Subcutaneous abdominal adipose tissue (tissue), 5 donors: ENCODE results near the gene TMEM217.
"Not testable (repeated sequence)": the region's sequence is repeated elsewhere in the genome, so short reads cannot be mapped to it uniquely, and the experiment has no call there.

Experiments
- H3K27ac ChIP-seq: one replicate; pipeline ENCODE4 v1.7.0; 2013; ENCODE audit warnings: low read depth, mild to moderate bottlenecking, inconsistent platforms, low read length, moderate library complexity
- H3K27me3 ChIP-seq, 5 donors: one replicate each; pipeline ENCODE4 v1.7.0; 2013; ENCODE audit warnings: low read length in 5 of 5, inconsistent platforms in 1 of 5; ENCODE audit not compliant: control insufficient read depth in 5 of 5, insufficient read depth in 4 of 5
- H3K36me3 ChIP-seq, 5 donors: one replicate each; pipeline ENCODE4 v1.7.0; 2013; ENCODE audit warnings: low read length in 5 of 5; ENCODE audit not compliant: control insufficient read depth in 5 of 5, insufficient read depth in 5 of 5
- H3K4me1 ChIP-seq, 5 donors: one replicate each; pipeline ENCODE4 v1.7.0; 2013; ENCODE audit warnings: low read length in 5 of 5, mild to moderate bottlenecking in 3 of 5, moderate library complexity in 1 of 5; ENCODE audit not compliant: control insufficient read depth in 5 of 5, insufficient read depth in 5 of 5
- H3K4me3 ChIP-seq, 5 donors: one replicate each; pipeline ENCODE4 v1.7.0; 2013; ENCODE audit warnings: low read length in 5 of 5, low read depth in 1 of 5
- H3K9ac ChIP-seq, 5 donors: one replicate each; pipeline ENCODE4 v1.7.0; 2013; ENCODE audit warnings: low read length in 5 of 5, mild to moderate bottlenecking in 4 of 5, moderate library complexity in 3 of 5
- H3K9me3 ChIP-seq, 5 donors: one replicate each; pipeline ENCODE4 v1.7.0; 2013; ENCODE audit warnings: low read length in 5 of 5; ENCODE audit not compliant: control insufficient read depth in 5 of 5
- donor health status: healthy.
- donor health status: healthy.
- donor health status: healthy.
- donor health status: healthy.
- donor health status: healthy.

TMEM217 gene

DNA sequence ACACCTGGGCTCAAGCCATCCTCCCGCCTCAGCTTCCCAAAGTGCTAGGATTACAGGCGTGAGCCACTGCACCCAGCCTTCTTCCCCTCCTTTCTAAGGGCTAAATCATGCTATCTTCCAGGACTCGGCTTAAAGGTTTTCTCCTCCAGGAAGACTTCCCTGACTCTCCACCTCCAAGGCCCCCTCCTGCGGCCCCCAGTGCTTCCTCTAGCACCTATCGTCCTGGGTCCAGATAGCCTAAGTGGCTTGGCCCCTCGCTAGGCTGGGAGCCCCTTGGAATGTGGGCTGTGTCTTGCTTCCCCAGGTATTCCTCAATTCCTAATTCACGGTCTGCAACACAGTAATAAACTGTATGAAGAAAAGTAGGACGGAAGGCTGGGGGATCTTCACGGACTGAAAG is 51.3 kb downstream of the TMEM217 start:
- Histone ChIP-seq H3K4me3 (no peak overlapping the region), H3K4me1 (peaks cover 0 to 3% (median 0%) of the 10 kb centered on the region in 5 donors), H3K27ac (no peak overlapping the region), H3K9ac (no peak overlapping the region), H3K27me3 (no peaks in the 10 kb centered on the region), H3K36me3 (no peaks in the 10 kb centered on the region), H3K9me3 (no peaks in the 10 kb centered on the region)

DNA sequence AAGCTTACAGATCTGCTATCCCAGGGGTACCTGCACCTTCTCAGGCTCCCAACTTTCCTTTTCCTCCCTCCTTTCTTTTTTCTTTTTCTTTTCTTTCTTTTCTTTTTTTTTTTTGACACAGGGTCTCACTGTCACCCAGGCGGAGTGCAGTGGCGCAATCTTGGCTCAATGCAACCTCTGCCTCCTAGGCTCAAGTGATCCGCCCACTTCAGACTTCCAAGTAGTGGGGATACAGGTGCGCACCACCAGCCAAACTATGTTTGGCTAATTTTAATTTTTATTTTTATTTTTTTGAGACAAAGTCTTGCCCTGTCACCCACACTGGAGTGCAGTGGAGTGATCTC is 52.0 kb downstream of the TMEM217 start:
- H3K27ac ChIP-seq, result no peak overlapping the region

DNA sequence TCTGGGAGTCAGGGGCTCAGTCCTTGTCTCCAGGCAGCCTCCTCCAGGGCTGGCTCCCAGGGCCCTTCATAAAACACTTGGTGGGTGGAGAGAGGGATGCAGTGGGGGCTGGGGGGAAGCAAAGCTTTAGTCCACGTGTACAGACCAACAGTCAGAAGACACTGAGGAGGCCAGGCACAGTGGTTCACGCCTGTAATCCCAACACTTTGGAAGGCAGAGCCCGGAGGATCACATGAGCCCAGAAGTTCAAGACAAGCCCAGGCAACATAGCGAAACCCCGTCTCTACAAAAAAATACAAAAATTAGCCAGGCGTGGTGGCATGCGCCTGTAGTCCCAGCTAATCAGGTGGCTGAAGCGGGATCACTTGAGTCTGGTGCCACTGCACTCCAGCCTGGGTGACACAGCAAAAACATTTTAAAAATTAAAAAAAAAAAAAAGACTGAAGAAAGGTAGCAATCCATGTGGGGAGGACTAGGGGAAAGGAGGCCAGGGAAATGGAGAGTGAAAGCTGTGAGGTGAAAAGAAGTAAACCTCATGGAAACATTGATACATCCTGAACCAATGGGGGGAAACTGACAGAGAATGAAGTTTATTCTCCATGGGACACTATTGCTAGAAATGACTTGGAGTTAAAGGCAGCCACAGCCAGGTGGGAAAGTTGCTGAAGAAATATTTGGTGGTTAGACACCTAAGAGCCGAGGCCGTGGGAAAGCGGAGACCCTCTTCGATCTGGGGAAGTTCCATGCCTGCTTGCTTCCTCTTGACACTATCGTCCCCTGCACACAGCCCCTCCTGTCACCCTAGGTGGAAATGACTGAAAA is 52.6 kb downstream of the TMEM217 start:
- H3K27me3 ChIP-seq, result no peaks in the 10 kb centered on the region
- no peak overlapping the region for H3K4me3 ChIP-seq
- H3K4me1 ChIP-seq, result peaks cover 0 to 3% (median 0%) of the 10 kb centered on the region in 5 donors
- H3K36me3 ChIP-seq, result no peaks in the 10 kb centered on the region
- no peak overlapping the region for H3K27ac ChIP-seq
- no peak overlapping the region for H3K9ac ChIP-seq
- no peaks in the 10 kb centered on the region for H3K9me3 ChIP-seq

More for the DNA sequence above, 52.0 kb downstream of the TMEM217 start:
- peaks cover 0 to 3% (median 0%) of the 10 kb centered on the region in 5 donors for H3K4me1 ChIP-seq
- H3K27me3 ChIP-seq, result no peaks in the 10 kb centered on the region
- no peak overlapping the region for H3K4me3 ChIP-seq
- no peaks in the 10 kb centered on the region for H3K36me3 ChIP-seq
- no peak overlapping the region for H3K9ac ChIP-seq
- H3K9me3 ChIP-seq, result no peaks in the 10 kb centered on the region

DNA sequence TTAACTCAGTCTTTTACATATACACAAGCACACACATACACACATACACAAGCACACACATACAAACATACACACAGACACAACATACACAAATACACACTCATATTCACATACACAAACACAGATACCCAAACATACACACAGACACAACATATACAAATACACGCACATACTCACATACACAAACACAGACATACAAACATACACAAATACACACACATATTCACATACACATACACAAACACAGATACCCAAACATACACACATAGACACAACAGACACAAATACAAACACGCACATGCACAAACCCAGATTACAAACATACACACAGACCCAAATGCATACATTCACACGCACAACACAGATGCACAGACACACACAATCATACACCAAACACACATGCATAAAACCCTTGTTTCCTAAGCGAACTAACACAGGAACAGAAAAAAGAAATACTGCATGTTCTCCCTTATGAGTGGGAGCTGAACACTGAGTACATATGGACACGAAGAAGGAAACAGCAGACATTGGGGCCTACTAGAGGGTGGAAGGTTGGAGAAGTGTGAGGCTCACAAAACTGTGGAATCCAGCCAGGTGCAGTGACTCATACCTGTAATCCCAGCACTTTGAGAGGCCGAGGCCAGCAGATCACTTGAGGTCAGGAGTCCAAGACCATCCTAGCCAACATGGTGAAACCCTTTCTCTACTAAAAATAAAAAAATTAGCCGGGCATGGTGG is 53.8 kb downstream of the TMEM217 start:
- no peak overlapping the region for H3K27ac ChIP-seq
- no peak overlapping the region for H3K4me3 ChIP-seq
- H3K4me1 ChIP-seq, result peaks cover 0 to 3% (median 0%) of the 10 kb centered on the region in 5 donors

DNA sequence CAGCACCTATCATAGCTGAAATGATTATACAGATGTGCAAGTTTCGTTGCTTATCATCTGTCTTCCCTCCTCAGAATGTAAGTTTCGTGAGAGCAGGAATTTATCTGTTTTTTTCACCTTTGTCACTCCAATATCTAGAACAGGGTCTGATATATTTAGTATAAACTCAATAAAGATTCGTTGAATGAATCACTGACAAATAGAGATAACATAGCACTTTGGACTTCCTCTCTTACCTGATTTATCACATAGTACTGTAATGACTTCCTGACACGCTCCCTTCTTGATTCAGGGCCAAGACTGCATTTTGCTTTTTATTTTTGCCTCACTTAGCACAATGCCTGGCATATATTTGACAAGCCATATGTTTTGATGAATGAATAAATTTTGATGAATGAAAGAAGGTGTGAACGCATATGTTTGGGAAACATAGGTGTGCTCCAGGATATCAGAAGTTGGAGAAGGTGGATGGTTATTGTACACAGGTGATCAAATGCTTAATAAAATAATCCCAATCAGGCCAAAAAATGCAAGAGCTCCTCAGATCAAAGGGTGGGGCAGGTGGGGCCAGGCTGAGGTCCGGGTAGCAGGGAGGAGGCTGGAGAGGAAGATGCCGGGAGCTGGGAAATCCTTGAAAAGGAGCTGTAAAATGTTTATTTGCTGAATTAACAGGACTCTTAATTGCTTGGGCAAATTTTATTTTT is 55.0 kb downstream of the TMEM217 start:
- no peak overlapping the region for H3K9ac ChIP-seq
- no peak overlapping the region for H3K27ac ChIP-seq
- H3K4me1 ChIP-seq, result peaks cover 0 to 3% (median 0%) of the 10 kb centered on the region in 5 donors
- H3K27me3 ChIP-seq, result no peaks in the 10 kb centered on the region
- H3K9me3 ChIP-seq, result no peaks in the 10 kb centered on the region
- H3K4me3 ChIP-seq, result no peak overlapping the region
- no peaks in the 10 kb centered on the region for H3K36me3 ChIP-seq

More for the DNA sequence above, 53.8 kb downstream of the TMEM217 start:
- Histone ChIP-seq H3K9me3 (no peaks in the 10 kb centered on the region), H3K27me3 (no peaks in the 10 kb centered on the region), H3K36me3 (no peaks in the 10 kb centered on the region), H3K9ac (no peak overlapping the region)

DNA sequence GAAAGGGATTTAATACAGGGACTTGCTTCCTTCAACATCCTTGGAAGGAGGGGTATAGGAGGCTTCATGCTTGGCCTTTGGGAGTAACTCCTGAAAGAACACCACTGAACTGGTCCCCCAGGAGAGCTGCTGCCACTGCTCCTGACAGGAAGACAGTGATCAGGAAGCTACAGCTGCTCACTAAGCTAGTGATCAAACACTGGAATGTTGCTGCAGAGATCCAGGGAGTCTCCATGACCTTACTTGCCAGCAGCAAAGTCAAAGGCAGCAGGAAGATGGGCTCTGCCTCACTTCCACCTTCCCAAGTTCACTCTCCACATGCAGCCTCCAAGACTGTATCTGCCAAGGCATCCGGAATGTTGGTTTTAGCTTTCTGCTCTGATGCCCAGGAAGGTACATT is 56.2 kb downstream of the TMEM217 start:
- Histone ChIP-seq H3K4me3 (no peak overlapping the region), H3K27ac (no peak overlapping the region)

DNA sequence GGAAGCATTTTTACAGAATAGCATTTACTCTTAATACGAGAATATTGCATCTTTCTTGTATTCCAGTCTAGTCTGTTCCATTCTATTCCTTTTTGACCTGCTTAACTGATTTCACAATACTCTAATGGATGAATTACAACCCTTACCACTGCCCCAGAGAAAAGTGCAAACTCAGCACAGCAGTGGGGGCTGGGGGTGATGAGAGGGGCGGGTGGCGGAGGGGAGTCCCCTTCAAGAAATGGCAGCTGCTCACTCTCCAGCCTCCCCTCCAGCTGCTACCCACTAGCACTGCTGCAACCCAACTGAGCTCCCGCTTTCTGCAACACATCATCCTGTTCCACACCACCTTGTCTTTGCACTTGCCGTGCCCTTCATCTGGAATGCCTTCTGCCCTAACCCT is 57.9 kb downstream of the TMEM217 start:
- H3K9ac ChIP-seq, result no peak overlapping the region
- H3K27ac ChIP-seq, result no peak overlapping the region
- no peaks in the 10 kb centered on the region for H3K4me1 ChIP-seq
- H3K9me3 ChIP-seq, result no peaks in the 10 kb centered on the region
- no peaks in the 10 kb centered on the region for H3K27me3 ChIP-seq
- no peaks in the 10 kb centered on the region for H3K36me3 ChIP-seq
- H3K4me3 ChIP-seq, result no peak overlapping the region

More for the DNA sequence above, 56.2 kb downstream of the TMEM217 start:
- H3K9ac ChIP-seq, result no peak overlapping the region
- H3K27me3 ChIP-seq, result no peaks in the 10 kb centered on the region
- no peaks in the 10 kb centered on the region for H3K4me1 ChIP-seq
- no peaks in the 10 kb centered on the region for H3K9me3 ChIP-seq
- no peaks in the 10 kb centered on the region for H3K36me3 ChIP-seq

DNA sequence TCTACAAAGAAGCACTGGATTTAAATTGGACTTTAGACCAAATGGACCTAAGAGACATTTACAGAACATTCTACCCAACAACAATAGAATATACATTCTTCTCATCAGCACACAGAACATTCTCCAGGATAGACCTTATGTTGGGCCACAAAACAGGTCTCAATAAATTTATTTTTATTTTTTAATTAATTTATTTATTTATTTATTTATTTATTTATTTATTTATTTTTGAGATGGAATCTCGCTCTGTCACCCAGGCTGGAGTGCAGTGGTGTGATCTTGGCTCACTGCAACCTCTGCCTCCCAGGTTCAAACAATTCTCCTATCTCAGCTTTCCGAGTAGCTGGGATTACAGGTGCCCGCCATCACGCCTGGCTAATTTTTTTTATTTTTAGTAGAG is 61.5 kb downstream of the TMEM217 start:
- not testable (repeated sequence) for H3K27me3 ChIP-seq, H3K9ac ChIP-seq, H3K9me3 ChIP-seq, H3K4me1 ChIP-seq, H3K27ac ChIP-seq, H3K4me3 ChIP-seq, H3K36me3 ChIP-seq

DNA sequence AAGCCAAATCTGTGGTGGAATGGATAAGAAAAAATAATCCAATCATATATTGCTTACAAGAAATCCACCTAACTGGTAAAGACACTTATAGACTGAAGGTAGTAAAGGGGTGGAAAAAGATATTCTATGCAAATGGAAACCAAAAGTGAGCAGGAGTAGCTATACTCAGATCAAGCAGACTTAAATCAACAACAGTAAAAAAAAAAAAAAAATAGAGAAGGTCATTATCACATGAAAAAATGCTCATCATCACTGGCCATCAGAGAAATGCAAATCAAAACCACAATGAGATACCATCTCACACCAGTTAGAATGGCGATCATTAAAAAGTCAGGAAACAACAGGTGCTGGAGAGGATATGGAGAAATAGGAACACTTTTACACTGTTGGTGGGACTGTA is 63.1 kb downstream of the TMEM217 start:
- not testable (repeated sequence) for H3K27me3 ChIP-seq, H3K27ac ChIP-seq, H3K9ac ChIP-seq, H3K4me1 ChIP-seq, H3K9me3 ChIP-seq, H3K4me3 ChIP-seq, H3K36me3 ChIP-seq

DNA sequence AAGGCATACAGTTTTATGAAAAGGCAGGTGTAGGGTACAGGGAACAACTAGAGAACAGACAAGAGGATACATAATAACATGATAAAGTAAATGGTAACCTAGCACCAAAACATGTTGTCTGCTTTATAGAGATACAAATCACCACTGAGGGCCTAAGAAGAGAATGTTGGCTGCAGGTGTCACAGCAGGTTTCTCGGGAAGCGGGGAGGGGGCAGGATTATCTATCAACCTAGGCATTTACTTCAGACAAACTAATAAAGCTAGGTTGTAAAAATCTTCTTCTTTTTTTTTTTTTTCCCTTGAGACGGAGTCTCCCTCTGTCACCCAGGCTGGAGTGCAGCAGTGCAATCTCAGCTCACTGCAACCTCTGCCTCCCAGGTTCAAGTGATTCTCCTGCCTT is 65.3 kb downstream of the TMEM217 start:
- no peaks in the 10 kb centered on the region for H3K9me3 ChIP-seq
- no peak overlapping the region for H3K4me3 ChIP-seq
- H3K9ac ChIP-seq, result no peak overlapping the region
- no peaks in the 10 kb centered on the region for H3K36me3 ChIP-seq
- no peaks in the 10 kb centered on the region for H3K4me1 ChIP-seq
- no peaks in the 10 kb centered on the region for H3K27me3 ChIP-seq
- H3K27ac ChIP-seq, result no peak overlapping the region
